ENCODE results near the gene GRK5. TPM values are rescaled to one million over a fixed set of nuclear protein-coding genes. Genes with fewer than 3 reads are reported as not detected.

The GRK5 gene
- total and polyA plus RNA-seq, 9 of the 15 experiments (the other 6 are each of a cell fraction or from before 2014, with no cell fraction given) = 0.46 to 0.83 (median 0.67) TPM; not detected in 2

- H3K9ac ChIP-seq (ENCODE audit: insufficient read depth in 1 of 2, low read depth in 2 of 2, low read length in 2 of 2) = no peak overlapping the region
- H3K4me1 ChIP-seq (replicated peaks in 1 of 2; ENCODE audit: control insufficient read depth in 2 of 2, insufficient read depth in 2 of 2, low read length in 2 of 2) = no peaks in the 10 kb centered on the region
- no peaks in the 10 kb centered on the region for H3K9me3 ChIP-seq (replicated peaks; ENCODE audit: control insufficient read depth, insufficient read depth, low read depth, low read length)
- no peaks in the 10 kb centered on the region for H3K79me2 ChIP-seq (ENCODE audit: control insufficient read depth, insufficient read depth, low read length)
- H3K27me3 ChIP-seq (ENCODE audit: control insufficient read depth in 2 of 2, insufficient read depth in 2 of 2, low read length in 2 of 2) = peaks cover 0 to 28% of the 10 kb centered on the region in 2 experiments; a peak in 2 of 5 replicates
- ATAC-seq = no peak
- H3K4me3 ChIP-seq = no peak overlapping the region
- H3K9me1 ChIP-seq (ENCODE audit: control insufficient read depth, insufficient read depth, low read length) = no peaks in the 10 kb centered on the region
- CTCF ChIA-PET (ENCODE audit: low intra/inter-chr PET ratio) = no interaction called here
- TF ChIP-seq BCOR (IDR thresholded peaks at IDR 0.05) (peak; percentile 43; the same call in 1 of the 2 replicates), ZFP36 (IDR thresholded peaks at IDR 0.05; ENCODE audit: low read depth, low read length, partially characterized antibody) (peak; percentile 27), RAD21 (CRISPR knock-in tag; conservative IDR thresholded peaks at IDR 0.05 in 1 of 2, IDR thresholded peaks at IDR 0.05 in 1 of 2) (no peak), RBM25 (IDR thresholded peaks at IDR 0.05; ENCODE audit: low read depth, low read length, severe bottlenecking) (peak; percentile 50), HDAC2 (IDR thresholded peaks at IDR 0.05) (no peak)
- in situ Hi-C loops (cut with MboI) (no loop called here), intact Hi-C loops (cut with micrococcal nuclease) (no loop called here)
- no peak overlapping the region for H2AFZ ChIP-seq (ENCODE audit: low read depth, low read length)
- H4K20me1 ChIP-seq (replicated peaks; ENCODE audit: control insufficient read depth, insufficient read depth, low read length) = no peaks in the 10 kb centered on the region
- H3K27ac ChIP-seq (ENCODE audit: extremely low read depth, low read depth, low read length) = no peak overlapping the region
- no peak for DNase-seq (ENCODE audit: extremely low read depth in 1 of 4, low spot score in 3 of 4)
- 11% methylated on average over 9 of the region's 12 CpGs for WGBS (ENCODE audit: insufficient coverage, low coverage, missing lambda C conversion rate)
- POLR2A ChIA-PET = interaction anchor here (0.7 to 0.8 kb wide), 2 partner anchors 39 to 73 kb away, joined by 3 to 4 read pairs; no protein-coding TSS in a partner anchor
- no peak for FAIRE-seq
- BruUV-seq (replicated peaks) = no TSS peak
- H3K36me3 ChIP-seq (ENCODE audit: control insufficient read depth, insufficient read depth, low read length) = no peaks in the 10 kb centered on the region
- no peak overlapping the region for H3K4me2 ChIP-seq (ENCODE audit: insufficient read depth, low read length)
Measured at GRCh38 chr10:119422682-119423509, 215.5 kb downstream of the GRK5 start.

Measured in K562 (cell line).